ENCODE data around the gene RAB5IF.

DNA sequence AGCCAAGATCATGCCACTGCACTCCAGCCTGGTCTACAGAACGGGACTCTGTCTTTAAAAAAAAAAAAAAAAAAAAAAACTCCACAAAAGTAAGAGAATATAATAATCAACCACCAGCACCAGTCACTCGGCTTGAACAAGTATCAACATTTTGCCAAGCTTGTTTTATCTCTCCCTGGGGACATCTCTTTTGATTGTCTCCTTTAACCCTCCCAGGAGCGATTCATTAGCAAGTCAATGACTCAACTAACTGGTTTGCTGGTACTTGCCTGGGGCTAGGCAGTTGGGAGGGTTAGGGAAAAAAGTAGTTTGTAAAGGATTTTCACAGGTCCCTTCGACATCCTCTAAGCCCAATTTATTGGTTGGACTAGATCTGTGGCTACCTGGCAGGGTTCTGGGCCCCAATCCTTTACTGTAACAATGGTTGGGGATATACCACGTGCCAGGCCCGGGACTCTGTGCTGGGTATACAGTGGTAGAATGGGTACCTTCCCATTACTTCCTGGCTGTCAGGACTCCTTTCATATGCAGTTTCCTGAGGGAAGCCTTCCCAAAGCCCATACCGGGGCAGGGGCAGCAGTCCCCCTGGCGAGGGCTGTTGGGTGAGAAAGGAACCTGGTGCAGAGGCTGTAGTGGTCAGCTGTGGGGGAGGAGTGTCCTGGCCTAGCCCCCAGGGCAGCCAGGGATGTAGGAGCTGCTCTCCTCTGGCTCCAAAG is 20.0 kb upstream of the RAB5IF start:
- no peak for TF ChIP-seq CTCF (conservative IDR thresholded peaks at IDR 0.05; ENCODE audit: low read depth, low read length)
- no peak for TF ChIP-seq FOS (IDR thresholded peaks at IDR 0.05; ENCODE audit: low read depth, low read length)
- no peak for TF ChIP-seq CHD1 (IDR thresholded peaks at IDR 0.05; ENCODE audit: low read depth, low read length)
- no peak for TF ChIP-seq POLR2A (IDR thresholded peaks at IDR 0.05; ENCODE audit: low read depth, low read length)
- TF ChIP-seq, protein P1, sequence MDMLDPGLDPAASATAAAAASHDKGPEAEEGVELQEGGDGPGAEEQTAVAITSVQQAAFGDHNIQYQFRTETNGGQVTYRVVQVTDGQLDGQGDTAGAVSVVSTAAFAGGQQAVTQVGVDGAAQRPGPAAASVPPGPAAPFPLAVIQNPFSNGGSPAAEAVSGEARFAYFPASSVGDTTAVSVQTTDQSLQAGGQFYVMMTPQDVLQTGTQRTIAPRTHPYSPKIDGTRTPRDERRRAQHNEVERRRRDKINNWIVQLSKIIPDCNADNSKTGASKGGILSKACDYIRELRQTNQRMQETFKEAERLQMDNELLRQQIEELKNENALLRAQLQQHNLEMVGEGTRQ (IDR thresholded peaks at IDR 0.05; ENCODE audit: low read depth, low read length) = no peak
- TF ChIP-seq SMC3 (IDR thresholded peaks at IDR 0.05; ENCODE audit: low read depth, low read length) = no peak
